ENCODE results near the gene ELMO1.

DNA sequence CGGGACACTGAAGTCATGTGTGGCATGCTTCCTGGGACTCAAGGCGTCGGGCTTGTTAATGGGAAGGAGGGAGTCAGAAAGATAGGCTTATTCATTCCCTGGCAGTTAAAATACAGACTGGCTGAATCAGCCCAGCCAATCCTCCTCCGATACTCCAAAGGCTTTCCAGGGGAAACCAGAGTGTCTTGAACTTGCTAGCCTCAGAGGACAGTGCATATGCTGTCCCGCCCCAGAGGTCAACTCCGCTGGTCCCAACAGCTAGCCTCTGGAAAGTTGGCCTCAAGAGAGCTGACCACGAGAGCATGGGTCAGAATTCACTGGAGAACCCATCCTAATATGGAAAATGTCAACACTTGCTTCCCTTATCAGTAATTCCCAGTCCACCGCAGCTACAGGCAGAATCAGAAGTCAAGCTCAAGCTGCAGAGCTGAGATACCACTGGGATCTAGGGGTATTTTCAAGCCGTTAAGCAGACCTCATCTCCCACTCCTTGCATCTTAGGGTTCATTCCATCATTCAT is 43.0 kb downstream of the ELMO1 start:
- TF ChIP-seq EP300 (IDR thresholded peaks at IDR 0.05), result no peak
- TF ChIP-seq POLR2A (IDR thresholded peaks at IDR 0.05), result no peak
- TF ChIP-seq, protein P1, sequence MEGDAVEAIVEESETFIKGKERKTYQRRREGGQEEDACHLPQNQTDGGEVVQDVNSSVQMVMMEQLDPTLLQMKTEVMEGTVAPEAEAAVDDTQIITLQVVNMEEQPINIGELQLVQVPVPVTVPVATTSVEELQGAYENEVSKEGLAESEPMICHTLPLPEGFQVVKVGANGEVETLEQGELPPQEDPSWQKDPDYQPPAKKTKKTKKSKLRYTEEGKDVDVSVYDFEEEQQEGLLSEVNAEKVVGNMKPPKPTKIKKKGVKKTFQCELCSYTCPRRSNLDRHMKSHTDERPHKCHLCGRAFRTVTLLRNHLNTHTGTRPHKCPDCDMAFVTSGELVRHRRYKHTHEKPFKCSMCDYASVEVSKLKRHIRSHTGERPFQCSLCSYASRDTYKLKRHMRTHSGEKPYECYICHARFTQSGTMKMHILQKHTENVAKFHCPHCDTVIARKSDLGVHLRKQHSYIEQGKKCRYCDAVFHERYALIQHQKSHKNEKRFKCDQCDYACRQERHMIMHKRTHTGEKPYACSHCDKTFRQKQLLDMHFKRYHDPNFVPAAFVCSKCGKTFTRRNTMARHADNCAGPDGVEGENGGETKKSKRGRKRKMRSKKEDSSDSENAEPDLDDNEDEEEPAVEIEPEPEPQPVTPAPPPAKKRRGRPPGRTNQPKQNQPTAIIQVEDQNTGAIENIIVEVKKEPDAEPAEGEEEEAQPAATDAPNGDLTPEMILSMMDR (IDR thresholded peaks at IDR 0.05), result no peak

Data from ovary (tissue), 3 donors.